Heart left ventricle (tissue), 16 donors: Measurements from ENCODE around the gene SND1. TPM values are rescaled to one million over a fixed set of nuclear protein-coding genes. Genes with fewer than 3 reads are reported as not detected.
"Not testable (repeated sequence)": the region's sequence is repeated elsewhere in the genome, so short reads cannot be mapped to it uniquely, and the experiment has no call there.

Source experiments
- ATAC-seq, 4 donors: fragments of 200-7000 bp; cut with Tn5 transposase; one replicate each; pipeline ENCODE4 v1.9.1; 2020 to 2022; ENCODE audit warnings: moderate library complexity in 4 of 4, mild to moderate bottlenecking in 3 of 4, moderate number of reproducible peaks in 1 of 4
- DNase-seq, 5 donors: peaks; one replicate each; pipeline ENCODE4 v3.0.0-alpha.2; 2020
- H3K27ac ChIP-seq, 12 donors: fragments of 200-600 bp; sonication (generic) in 4 of 12; one replicate each; pipeline versions ENCODE4 v1.5.0 to v1.8.0; 2016 to 2022; ENCODE audit warnings: mild to moderate bottlenecking in 2 of 12
- H3K27me3 ChIP-seq, 9 donors: fragments of 200-600 bp; sonication (generic) in 2 of 9; one replicate each; pipeline versions ENCODE4 v1.5.1 to v1.8.0; 2016 to 2022; ENCODE audit warnings: mild to moderate bottlenecking in 3 of 9
- H3K36me3 ChIP-seq, 9 donors: fragments of 200-600 bp; sonication (generic) in 2 of 9; one replicate each; pipeline versions ENCODE4 v1.5.0 to v1.8.0; 2018 to 2022; ENCODE audit warnings: mild to moderate bottlenecking in 2 of 9
- H3K4me1 ChIP-seq, 12 donors: fragments of 200-600 bp; sonication (generic) in 4 of 12; one replicate each; pipeline versions ENCODE4 v1.5.0 to v1.8.0; 2016 to 2022; ENCODE audit warnings: mild to moderate bottlenecking in 3 of 12
- H3K4me3 ChIP-seq, 12 donors: fragments of 200-600 bp; sonication (generic) in 4 of 12; one replicate each; pipeline versions ENCODE4 v1.5.0 to v1.8.0; 2017 to 2022; ENCODE audit warnings: mild to moderate bottlenecking in 9 of 12, moderate library complexity in 4 of 12
- H3K9me3 ChIP-seq, 12 donors: fragments of 200-600 bp; sonication (generic) in 4 of 12; one replicate each; pipeline versions ENCODE4 v1.5.0 to v1.8.0; 2016 to 2022; ENCODE audit warnings: mild to moderate bottlenecking in 1 of 12
- CTCF ChIP-seq, 12 donors: fragments of 200-600 bp; sonication (generic) in 4 of 12; IDR thresholded peaks; one replicate each; pipeline versions ENCODE4 v1.5.0 to v1.8.0; 2018 to 2022; ENCODE audit warnings: antibody characterized with exemption in 12 of 12, mild to moderate bottlenecking in 5 of 12
- POLR2A ChIP-seq, 2 donors: fragments of 450-650 bp; IDR thresholded peaks; one replicate each; pipeline ENCODE4 v1.6.1; 2017; ENCODE audit warnings: antibody characterized with exemption in 2 of 2, mild to moderate bottlenecking in 2 of 2, moderate library complexity in 2 of 2
- WGBS, 4 donors: extraction: QIAGEN DNeasy Blood & Tissue Kit in 2 of 4; methylation state at CpG; one replicate each; pipeline versions ENCODE4 v1.1.5 to v1.1.7; 2013 to 2018; 5-methylcytosine and 5-hydroxymethylcytosine counted together
- intact Hi-C, 10 donors: fragments of 100-400 bp; cut with DNase I; formaldehyde crosslinking; loops; one replicate each; pipeline versions ENCODE4 v1.11.1 to v1.14.2; 2022
- polyA plus RNA-seq, 2 donors: library from polyadenylated mRNA; stranded (reverse); fragments of 200-250 nt; gene quantifications; one replicate each; pipeline ENCODE4 v1.2.3, GENCODE V29; 2013
- total RNA-seq, 9 donors: library from RNA; depleted of rRNA in 2 of 9; stranded (reverse); fragments of >200 nt in 2 of 9; fragmentation: NEBNext Ultra II Directional in 3 of 9; extraction: Animal tissue kit (Norgen Biotek cat#: 25700) in 3 of 9; gene quantifications; one replicate each; pipeline versions ENCODE4 v1.1.0 to v1.2.4, GENCODE V29; 2016 to 2023
- donor health status: ischemic (EF 13 %, LVEDD 7.1; RV severe dilation, severe dysfunction).
- donor health status: healthy with polysubstance abuse.
- donor health status: DM: no; HTN: yes; CAD: no.
- donor health status: DM: no; HTN: no; CAD: no.
- donor health status: ischemic (EF 25% LVEDD 6.9; RV normal size, moderate dysfunction).
- donor health status: ischemic (EF 25% LVEDD 5.7; RV mildly dilated, moderate dysfunction).
- donor health status: healthy.
- donor health status: DM: yes; HTN: yes; CAD: no.
- donor health status: ischemic (EF 35%, LVEDD 5.7; RV mildly dilated, moderate dysfunction).
- donor health status: nonischemic (EF 11% LVEDD 7.7; RV severe dilation, severe dysfunction).
- donor health status: DM: yes; HTN: yes; CAD: no.
- donor health status: PGD.
- donor health status: ischemic (EF 29% LVEDD 5.4; RV normal size, mild dysfunction).
- donor health status: nonischemic (EF 23%, LVEDD 6.1; RV moderate dilation, normal function).

SND1 gene
- total and polyA plus RNA-seq, 11 donors = 45.6 to 115 (median 76.3) TPM

DNA sequence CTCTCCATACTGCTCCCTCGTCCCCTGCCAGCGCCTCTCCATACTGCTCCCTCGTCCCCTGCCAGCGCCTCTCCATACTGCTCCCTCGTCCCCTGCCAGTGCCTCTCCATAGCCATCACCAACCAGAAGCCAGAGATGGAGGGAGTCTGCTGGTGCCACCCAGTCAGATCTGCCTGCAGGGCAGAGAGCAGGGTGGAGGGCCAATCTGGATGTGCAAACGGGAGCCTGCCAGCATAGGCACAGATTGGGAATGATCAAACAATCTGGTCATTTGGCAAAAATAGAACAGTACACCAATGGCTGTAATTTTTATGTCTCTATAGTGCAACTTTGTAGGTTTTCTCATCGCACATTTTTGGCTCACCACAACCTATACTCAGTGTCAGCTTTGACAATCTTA lies 456.1 kb downstream of the SND1 start:
- intact Hi-C loops = loop anchor here in 1 of 10 donors (2.0 kb wide), 1 partner anchor 59 kb away; no protein-coding TSS in a partner anchor
- no peak for DNase-seq
- TF ChIP-seq POLR2A (IDR thresholded peaks at IDR 0.05) (no peak), CTCF (IDR thresholded peaks at IDR 0.05) (no peak)
- H3K4me3 ChIP-seq = no peak overlapping the region
- WGBS, 4 donors = 67 to 82% (median 77%) methylated on average over 6 to 7 of the region's 7 CpGs
- peaks cover 0 to 53% (median 16%) of the 10 kb centered on the region in 12 donors for H3K4me1 ChIP-seq
- peaks cover 0 to 27% (median 9%) of the 10 kb centered on the region in 9 donors for H3K27me3 ChIP-seq
- H3K9me3 ChIP-seq = no peaks in the 10 kb centered on the region
- H3K36me3 ChIP-seq = no peaks in the 10 kb centered on the region
- ATAC-seq = no peak
- no peak overlapping the region for H3K27ac ChIP-seq

- no peak overlapping the region for H3K4me3 ChIP-seq
- H3K4me1 ChIP-seq = peaks cover 0 to 46% (median 11%) of the 10 kb centered on the region in 12 donors
- TF ChIP-seq CTCF (IDR thresholded peaks at IDR 0.05) = no peak
- no peak for TF ChIP-seq POLR2A (IDR thresholded peaks at IDR 0.05)
- no peak overlapping the region for H3K27ac ChIP-seq
- no peak for DNase-seq
- 77 to 79% (median 78%) methylated on average over 11 of the region's 11 CpGs for WGBS, 4 donors
- peaks cover 0 to 20% (median 4%) of the 10 kb centered on the region in 9 donors for H3K27me3 ChIP-seq
- ATAC-seq = peak in 3 of 4 donors; percentile 30 to 67 (median 44)
- no peaks in the 10 kb centered on the region for H3K9me3 ChIP-seq
- intact Hi-C loops = loop anchor here in 1 of 10 donors (2.0 kb wide), 1 partner anchor 60 kb away; no protein-coding TSS in a partner anchor
- H3K36me3 ChIP-seq = no peaks in the 10 kb centered on the region
Observed at GRCh38 chr7:128108641-128109423, 456.8 kb downstream of the SND1 start.

DNA sequence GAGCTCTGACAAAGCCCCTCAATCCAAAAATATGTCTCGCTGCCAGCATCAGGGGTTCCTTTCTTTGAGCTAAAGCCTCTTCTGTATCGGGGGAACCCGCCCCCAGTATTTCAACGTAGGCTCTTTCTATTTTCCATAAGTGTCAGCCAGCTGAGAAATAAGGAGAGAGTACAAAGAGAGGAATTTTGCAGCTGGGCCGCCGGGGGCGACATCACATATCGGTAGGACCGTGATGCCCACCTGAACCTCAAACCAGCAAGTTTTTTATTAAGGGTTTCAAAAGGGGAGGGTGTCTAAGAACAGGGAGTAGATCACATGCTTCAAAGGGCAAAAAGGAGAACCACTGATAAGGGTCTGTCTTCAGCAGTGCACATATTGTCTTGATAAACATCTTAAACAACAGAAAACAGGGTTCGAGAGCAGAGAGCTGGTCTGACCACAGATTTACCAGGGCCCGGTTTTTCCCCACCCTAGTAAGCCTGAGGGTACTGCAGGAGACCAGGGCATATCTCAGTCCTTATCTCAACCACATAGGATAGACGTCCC lies 457.5 kb downstream of the SND1 start:
- ATAC-seq, H3K4me3 ChIP-seq, H3K9me3 ChIP-seq, H3K36me3 ChIP-seq, H3K27ac ChIP-seq, DNase-seq: not testable (repeated sequence)
- intact Hi-C loops = loop anchor here in 1 of 10 donors (2.0 kb wide), 1 partner anchor 61 kb away; no protein-coding TSS in a partner anchor
- peaks cover 0 to 40% (median 4%) of the 10 kb centered on the region in 12 donors for H3K4me1 ChIP-seq
- WGBS, 4 donors = 72 to 88% (median 83%) methylated on average over 12 of the region's 12 CpGs
- peaks cover 0 to 13% (median 0%) of the 10 kb centered on the region in 9 donors for H3K27me3 ChIP-seq

DNA sequence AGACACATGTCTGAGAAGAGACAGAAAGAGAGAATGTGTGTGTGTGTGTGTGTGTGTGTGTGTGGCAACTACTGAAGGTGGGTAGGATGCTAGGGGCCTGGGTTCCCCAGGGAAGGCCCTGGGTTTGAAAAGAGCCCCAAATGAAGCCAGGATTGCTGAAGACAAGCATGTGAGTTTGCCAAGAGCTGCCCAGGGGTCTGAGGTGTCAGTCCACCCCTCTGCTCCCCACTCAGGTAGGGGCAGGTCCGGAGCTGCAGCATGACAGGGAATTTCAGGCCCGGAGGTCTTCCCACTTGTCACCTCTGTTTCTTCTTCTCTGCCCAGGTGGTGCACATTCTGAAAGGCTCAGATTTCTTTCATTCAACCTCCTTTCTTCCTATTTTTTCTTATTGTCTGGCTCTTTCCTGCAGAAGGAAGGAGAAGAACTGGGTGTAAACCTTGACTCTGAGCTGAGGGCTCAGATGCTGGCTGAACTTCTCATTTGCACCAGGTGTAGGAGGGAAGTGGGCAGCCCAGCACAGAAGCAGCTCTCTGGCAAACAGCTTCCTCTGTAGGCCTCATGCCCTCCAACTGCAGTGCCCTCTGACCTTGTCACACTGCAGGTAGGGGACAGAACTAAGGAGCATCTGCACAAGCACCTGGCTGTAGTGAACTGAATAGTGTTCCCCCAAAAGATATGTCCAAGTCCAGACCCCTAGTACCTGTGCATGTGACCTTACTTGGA lies 458.8 kb downstream of the SND1 start:
- TF ChIP-seq CTCF (IDR thresholded peaks at IDR 0.05) = no peak
- TF ChIP-seq POLR2A (IDR thresholded peaks at IDR 0.05) = no peak
- H3K4me1 ChIP-seq = peaks cover 0 to 38% (median 4%) of the 10 kb centered on the region in 12 donors
- no peak overlapping the region for H3K4me3 ChIP-seq
- 91 to 94% (median 92%) methylated on average over 2 of the region's 2 CpGs for WGBS, 4 donors
- peaks cover 0 to 6% (median 0%) of the 10 kb centered on the region in 9 donors for H3K27me3 ChIP-seq
- no peak for ATAC-seq
- no peaks in the 10 kb centered on the region for H3K9me3 ChIP-seq
- H3K36me3 ChIP-seq = no peaks in the 10 kb centered on the region
- DNase-seq = no peak
- no peak overlapping the region for H3K27ac ChIP-seq
- intact Hi-C loops = no loop called here
